Measurements from ENCODE around the gene RUNX3. TPM values are rescaled to one million over a fixed set of nuclear protein-coding genes. Genes with fewer than 3 reads are reported as not detected.

Gene RUNX3
- total and polyA plus RNA-seq, 4 donors, result 0.43 to 1.1 (median 0.88) TPM

- H3K9ac ChIP-seq (ENCODE audit: low read depth in 1 of 2, low read length in 2 of 2), result no peak overlapping the region
- peaks cover 0 to 4% (median 0%) of the 10 kb centered on the region in 4 donors for H3K27me3 ChIP-seq (ENCODE audit: control insufficient read depth in 4 of 4, insufficient read depth in 4 of 4, low read length in 3 of 4)
- TF ChIP-seq NR2F2 (IDR thresholded peaks at IDR 0.05), result no peak
- no peak for TF ChIP-seq YY1 (IDR thresholded peaks at IDR 0.05)
- no peak for TF ChIP-seq SP1 (IDR thresholded peaks at IDR 0.05)
- TF ChIP-seq FOXA2 (IDR thresholded peaks at IDR 0.05), result no peak
- no peak for TF ChIP-seq FOXA1 (IDR thresholded peaks at IDR 0.05)
- no peak for TF ChIP-seq EGR1 (IDR thresholded peaks at IDR 0.05; ENCODE audit: low read depth in 2 of 2)
- no peak for TF ChIP-seq HNF4A (conservative IDR thresholded peaks at IDR 0.05)
- no peak for TF ChIP-seq RXRA (IDR thresholded peaks at IDR 0.05)
- no peak for TF ChIP-seq TAF1 (conservative IDR thresholded peaks at IDR 0.05)
- no peak for TF ChIP-seq ZBTB33 (IDR thresholded peaks at IDR 0.05)
- TF ChIP-seq GABPA (IDR thresholded peaks at IDR 0.05 in 1 of 2, conservative IDR thresholded peaks at IDR 0.05 in 1 of 2), result no peak
- TF ChIP-seq RAD21 (IDR thresholded peaks at IDR 0.05), result no peak
- no peak for TF ChIP-seq HNF4G (IDR thresholded peaks at IDR 0.05)
- no peak for TF ChIP-seq REST (IDR thresholded peaks at IDR 0.05)
- no peak for TF ChIP-seq MAX (IDR thresholded peaks at IDR 0.05)
- TF ChIP-seq JUND (IDR thresholded peaks at IDR 0.05), result no peak
- no peak for TF ChIP-seq CTCF (IDR thresholded peaks at IDR 0.05; ENCODE audit: low read depth, low read length, missing input control)
- no peak for TF ChIP-seq ATF3 (IDR thresholded peaks at IDR 0.05)
- H3K27ac ChIP-seq (ENCODE audit: low read depth in 1 of 2, low read length in 2 of 2), result no peak overlapping the region
- no peaks in the 10 kb centered on the region for H3K9me3 ChIP-seq (ENCODE audit: control insufficient read depth in 4 of 4, low read length in 3 of 4)
- no peak for DNase-seq (ENCODE audit: low spot score)
- no peak overlapping the region for H3K4me3 ChIP-seq (ENCODE audit: low read depth in 1 of 3, low read length in 3 of 3)
- WGBS, result 85% methylated on average over 26 of the region's 26 CpGs
- H3K36me3 ChIP-seq (ENCODE audit: control insufficient read depth in 4 of 4, insufficient read depth in 3 of 4, low read depth in 1 of 4, low read length in 3 of 4), result no peaks in the 10 kb centered on the region
- no peaks in the 10 kb centered on the region for H3K4me1 ChIP-seq (ENCODE audit: control insufficient read depth in 4 of 4, insufficient read depth in 4 of 4, low read length in 3 of 4)
These were observed 32.1 kb upstream of the RUNX3 start for GRCh38 chr1:24961961-24962861.
